SK-N-MC (cell line): ENCODE data around the gene NUAK1.
"Not testable (repeated sequence)": the region's sequence is repeated elsewhere in the genome, so short reads cannot be mapped to it uniquely, and the experiment has no call there.

ENCODE experiments used
- DNase-seq: peaks from one replicate; pipeline ENCODE4 v3.0.0-alpha.2; 2011; ENCODE audit warnings: low read depth, low spot score
- H3K27ac ChIP-seq: fragments of 200-600 bp; sonication (generic); 2 replicates; pipeline ENCODE4 v1.5.1; 2016; ENCODE audit warnings: mixed run types
- H3K36me3 ChIP-seq: fragments of 200-600 bp; sonication (generic); 2 replicates; pipeline ENCODE4 v1.6.1; 2017; ENCODE audit warnings: antibody characterized with exemption, low read length, mixed read lengths; ENCODE audit not compliant: insufficient read depth
- H3K4me3 ChIP-seq: fragments of 200-600 bp; sonication (generic); 2 replicates; pipeline ENCODE4 v1.5.1; 2016
- H3K9ac ChIP-seq: fragments of 200-600 bp; sonication (generic); 2 replicates; pipeline ENCODE4 v1.8.0; 2017; ENCODE audit warnings: mixed run types, mixed read lengths; ENCODE audit not compliant: insufficient read length
- H3K9me3 ChIP-seq: fragments of 200-600 bp; sonication (generic); 2 replicates; pipeline ENCODE4 v1.6.1; 2017; ENCODE audit warnings: low read depth, mild to moderate bottlenecking, antibody characterized with exemption, low read length, moderate library complexity, mixed read lengths
- EZH2 ChIP-seq: fragments of 200-600 bp; sonication (generic); IDR thresholded peaks from one replicate; pipeline ENCODE4 v1.6.1; 2017; ENCODE audit warnings: antibody characterized with exemption
- FOXP2 ChIP-seq: optimal IDR thresholded peaks from 2 replicates; pipeline ENCODE3; 2011; ENCODE audit warnings: mild to moderate bottlenecking, moderate library complexity; ENCODE audit not compliant: insufficient read depth; ENCODE audit errors: extremely low read length, control extremely low read depth
- POLR2AphosphoS5 ChIP-seq: IDR thresholded peaks from 2 replicates; pipeline ENCODE4 v1.6.1; 2012; ENCODE audit warnings: mild to moderate bottlenecking, low read depth, low read length, borderline replicate concordance

NUAK1 gene

DNA sequence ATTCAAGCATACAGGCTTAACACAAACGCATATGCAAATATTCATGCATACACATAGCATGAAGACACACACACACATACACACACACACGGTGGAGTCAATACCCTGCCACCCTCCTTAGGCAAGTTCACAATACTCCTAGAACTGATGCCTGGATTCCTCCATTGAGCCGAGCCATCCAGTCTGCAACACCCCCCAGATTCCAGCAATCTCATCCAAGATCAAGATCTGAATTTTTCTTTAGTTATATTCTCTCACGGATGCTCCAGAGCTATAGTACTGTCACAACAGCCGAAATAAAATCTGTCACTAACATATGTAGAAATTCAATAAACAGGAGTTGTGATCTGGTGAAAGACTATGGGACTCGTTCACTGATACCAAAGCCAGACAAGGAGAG lies 110.8 kb downstream of the NUAK1 start:
- no peak overlapping the region for H3K27ac ChIP-seq
- no peak for DNase-seq
- no peaks in the 10 kb centered on the region for H3K9me3 ChIP-seq
- TF ChIP-seq EZH2 (no peak), POLR2AphosphoS5 (no peak), FOXP2 (no peak)
- no peak overlapping the region for H3K4me3 ChIP-seq
- no peak overlapping the region for H3K9ac ChIP-seq
- no peaks in the 10 kb centered on the region for H3K36me3 ChIP-seq

DNA sequence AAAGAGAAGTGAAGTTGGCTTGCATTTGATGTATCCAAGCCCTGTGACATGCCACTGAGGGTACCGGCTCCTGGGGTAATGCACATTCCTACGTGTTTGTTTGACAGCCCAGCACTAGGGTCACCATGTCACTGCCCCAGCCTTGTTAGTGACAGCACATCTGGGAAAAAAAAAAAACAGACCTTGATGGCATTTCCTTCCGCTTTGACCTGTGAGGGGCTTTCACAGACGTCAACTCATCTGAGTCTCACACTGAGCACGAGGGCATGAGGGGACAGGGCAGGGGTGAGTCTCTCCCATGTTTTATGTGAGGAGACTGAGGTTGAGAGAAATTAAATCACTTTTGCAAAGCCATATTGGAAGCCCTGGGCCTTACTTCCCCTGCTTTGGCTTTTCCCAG lies 111.5 kb downstream of the NUAK1 start:
- TF ChIP-seq FOXP2 (no peak), POLR2AphosphoS5 (no peak), EZH2 (no peak)
- Histone ChIP-seq H3K9me3 (no peaks in the 10 kb centered on the region), H3K36me3 (no peaks in the 10 kb centered on the region), H3K9ac (no peak overlapping the region), H3K27ac (no peak overlapping the region), H3K4me3 (no peak overlapping the region)
- DNase-seq, result no peak

DNA sequence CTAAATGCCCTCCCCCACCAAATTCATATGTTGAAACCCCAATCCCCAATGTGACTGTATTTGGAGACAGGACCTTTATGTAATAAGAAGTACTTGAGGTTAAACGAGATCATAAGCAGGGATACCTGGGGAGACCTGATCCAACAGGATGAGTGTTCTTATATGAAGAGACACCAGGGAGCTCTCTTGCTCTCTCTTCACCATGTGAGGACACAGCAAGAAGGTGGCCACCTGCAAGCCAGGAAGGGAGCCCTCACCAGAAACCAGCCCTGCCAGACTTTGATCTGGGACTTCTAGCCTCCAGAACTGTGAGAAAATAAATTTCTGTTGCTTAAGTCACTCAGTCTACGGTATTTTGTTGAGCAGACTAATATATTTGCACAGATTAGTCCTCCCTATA lies 113.6 kb downstream of the NUAK1 start:
- no peak for TF ChIP-seq EZH2
- no peak for DNase-seq
- no peak overlapping the region for H3K27ac ChIP-seq

DNA sequence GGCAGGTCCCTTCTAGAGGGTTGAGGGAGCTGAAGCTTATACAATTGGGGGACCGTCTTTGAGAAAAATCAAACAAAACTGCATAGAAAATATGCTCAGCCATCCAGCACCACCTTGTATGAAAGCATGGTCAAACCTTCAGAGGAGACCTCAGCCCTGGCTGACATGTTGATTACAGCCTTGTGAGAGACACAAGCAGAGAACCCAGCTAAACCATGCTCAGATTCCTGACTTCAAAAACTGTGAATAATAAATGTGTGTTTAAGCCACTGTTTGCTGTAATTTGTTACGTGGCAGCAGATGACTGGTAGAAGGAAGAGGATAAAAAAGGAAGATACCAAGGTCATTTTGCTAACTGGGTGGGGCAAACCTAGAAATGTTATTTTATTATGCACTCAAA lies 115.7 kb downstream of the NUAK1 start:
- H3K27ac ChIP-seq, result no peak overlapping the region
- no peak for TF ChIP-seq POLR2AphosphoS5
- no peak for TF ChIP-seq FOXP2
- H3K4me3 ChIP-seq, result no peak overlapping the region
- no peaks in the 10 kb centered on the region for H3K36me3 ChIP-seq
- DNase-seq, result no peak
- no peak overlapping the region for H3K9ac ChIP-seq
- H3K9me3 ChIP-seq, result no peaks in the 10 kb centered on the region

More for the DNA sequence above, 113.6 kb downstream of the NUAK1 start:
- H3K9ac ChIP-seq, result no peak overlapping the region
- no peaks in the 10 kb centered on the region for H3K36me3 ChIP-seq
- no peak overlapping the region for H3K4me3 ChIP-seq
- no peaks in the 10 kb centered on the region for H3K9me3 ChIP-seq

DNA sequence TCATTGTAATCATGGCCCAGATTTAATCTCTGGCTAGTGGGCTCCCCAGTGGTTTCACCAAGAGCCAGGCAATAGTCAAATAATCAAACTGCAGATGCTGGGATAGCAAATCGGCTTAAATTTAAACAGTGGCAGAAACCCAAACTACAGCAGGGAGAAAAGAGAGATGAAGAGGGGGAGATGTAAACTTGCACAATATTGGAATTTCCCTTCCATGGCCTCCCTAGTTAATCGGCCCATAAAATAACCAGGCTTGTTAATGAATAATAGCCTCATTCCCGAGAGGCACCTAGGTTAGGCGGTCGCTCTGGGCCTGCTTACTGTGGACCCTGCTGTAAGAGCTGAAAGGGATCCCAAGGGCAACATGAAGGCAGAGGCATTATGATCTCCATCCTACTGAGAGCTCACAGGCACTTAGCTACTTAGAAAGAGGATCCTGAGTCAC lies 116.2 kb downstream of the NUAK1 start:
- no peaks in the 10 kb centered on the region for H3K9me3 ChIP-seq
- H3K4me3 ChIP-seq, result no peak overlapping the region
- no peak overlapping the region for H3K27ac ChIP-seq
- TF ChIP-seq EZH2 (no peak), POLR2AphosphoS5 (no peak), FOXP2 (no peak)
- H3K9ac ChIP-seq, result no peak overlapping the region
- DNase-seq, result no peak
- H3K36me3 ChIP-seq, result no peaks in the 10 kb centered on the region

DNA sequence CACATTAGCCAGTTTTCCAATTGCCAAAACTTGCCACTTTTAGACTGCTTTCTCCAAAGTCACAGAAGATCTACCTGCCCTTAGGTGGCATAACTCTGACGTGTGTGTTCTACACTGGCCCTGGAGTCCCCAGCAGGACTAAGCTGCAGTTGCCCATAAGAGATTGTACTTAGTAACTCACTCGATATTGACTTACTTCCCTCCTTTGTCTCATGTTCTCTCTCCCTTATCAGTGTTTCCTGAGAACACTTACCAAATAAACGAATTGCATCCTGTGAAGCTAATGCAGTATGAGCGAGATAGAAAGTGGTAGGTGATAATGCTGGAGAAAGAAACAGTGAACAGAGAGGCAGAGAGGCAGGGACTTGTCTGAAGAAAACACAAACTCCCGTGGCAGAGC lies 117.2 kb downstream of the NUAK1 start:
- no peak overlapping the region for H3K9ac ChIP-seq
- DNase-seq, result no peak
- H3K4me3 ChIP-seq, result no peak overlapping the region
- no peaks in the 10 kb centered on the region for H3K36me3 ChIP-seq
- H3K9me3 ChIP-seq, result no peaks in the 10 kb centered on the region
- TF ChIP-seq FOXP2, result no peak
- TF ChIP-seq EZH2, result no peak
- TF ChIP-seq POLR2AphosphoS5, result no peak
- no peak overlapping the region for H3K27ac ChIP-seq

DNA sequence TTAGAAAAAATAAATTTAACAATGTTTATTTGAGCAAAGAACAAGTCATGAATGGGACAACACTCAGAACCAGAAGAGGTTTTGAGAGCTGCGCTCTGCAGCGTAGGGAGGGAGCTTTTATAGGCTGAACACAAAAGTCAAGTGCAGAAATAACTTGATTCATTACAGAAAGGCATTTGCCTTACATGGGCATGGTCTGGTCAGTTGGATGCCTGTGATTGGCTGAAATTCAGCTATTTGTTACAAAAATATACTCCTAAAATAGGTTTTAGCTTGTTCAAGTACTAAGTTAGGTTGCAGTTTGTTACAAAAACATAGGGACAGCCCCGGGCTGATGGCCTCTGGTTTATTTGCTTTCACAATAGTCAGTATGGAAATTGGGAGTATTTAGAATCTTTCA lies 118.0 kb downstream of the NUAK1 start:
- Histone ChIP-seq H3K4me3 (no peak overlapping the region), H3K9ac (no peak overlapping the region), H3K9me3 (no peaks in the 10 kb centered on the region), H3K36me3 (no peaks in the 10 kb centered on the region), H3K27ac (no peak overlapping the region)
- no peak for DNase-seq
- TF ChIP-seq POLR2AphosphoS5, result no peak
- no peak for TF ChIP-seq FOXP2
- no peak for TF ChIP-seq EZH2

DNA sequence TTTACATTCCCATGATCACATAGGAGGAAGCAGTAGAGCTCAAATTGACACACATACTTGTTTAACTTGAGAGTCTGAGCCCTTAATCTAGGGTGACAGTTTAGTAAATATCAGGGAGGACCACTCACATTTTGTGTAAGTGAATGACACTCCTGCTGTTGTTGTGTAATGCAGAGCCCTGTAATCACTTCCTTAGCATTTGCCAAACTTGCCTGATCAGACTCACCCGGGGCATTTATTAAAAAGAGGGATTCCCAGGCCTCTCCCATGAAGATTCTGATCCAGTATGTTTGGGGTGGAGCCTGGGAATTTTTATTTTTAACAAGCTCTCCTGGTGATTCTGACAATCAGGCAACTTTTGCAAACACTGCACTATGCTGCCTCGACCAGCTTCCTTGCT lies 119.6 kb downstream of the NUAK1 start:
- no peak overlapping the region for H3K9ac ChIP-seq
- no peak for DNase-seq
- no peak overlapping the region for H3K27ac ChIP-seq
- H3K36me3 ChIP-seq, result no peaks in the 10 kb centered on the region
- no peak for TF ChIP-seq POLR2AphosphoS5
- no peak for TF ChIP-seq FOXP2
- no peak for TF ChIP-seq EZH2
- H3K9me3 ChIP-seq, result no peaks in the 10 kb centered on the region
- H3K4me3 ChIP-seq, result no peak overlapping the region

DNA sequence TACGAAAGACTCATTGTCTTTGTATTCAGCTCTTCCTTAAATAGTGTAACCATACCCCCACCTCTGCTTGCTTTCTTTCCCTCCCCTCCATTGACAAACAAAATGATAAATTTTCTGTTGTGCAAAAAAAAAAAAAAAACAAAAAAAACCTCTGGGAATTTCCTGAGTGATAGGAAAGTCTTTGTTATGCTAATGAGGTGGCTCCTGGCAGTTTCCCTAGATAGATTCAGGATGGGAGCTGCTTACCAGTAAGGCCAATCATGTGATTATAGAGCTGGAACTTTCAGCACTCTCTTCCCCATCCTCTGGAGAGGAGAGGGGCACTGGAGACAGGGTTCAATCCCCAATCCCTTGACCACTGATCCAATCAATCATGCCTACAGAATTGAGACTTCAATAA lies 120.5 kb downstream of the NUAK1 start:
- Histone ChIP-seq H3K36me3 (no peaks in the 10 kb centered on the region), H3K4me3 (no peak overlapping the region), H3K9ac (no peak overlapping the region), H3K27ac (no peak overlapping the region), H3K9me3 (no peaks in the 10 kb centered on the region)
- no peak for TF ChIP-seq POLR2AphosphoS5
- no peak for TF ChIP-seq FOXP2
- no peak for TF ChIP-seq EZH2
- DNase-seq, result peak; percentile 10

DNA sequence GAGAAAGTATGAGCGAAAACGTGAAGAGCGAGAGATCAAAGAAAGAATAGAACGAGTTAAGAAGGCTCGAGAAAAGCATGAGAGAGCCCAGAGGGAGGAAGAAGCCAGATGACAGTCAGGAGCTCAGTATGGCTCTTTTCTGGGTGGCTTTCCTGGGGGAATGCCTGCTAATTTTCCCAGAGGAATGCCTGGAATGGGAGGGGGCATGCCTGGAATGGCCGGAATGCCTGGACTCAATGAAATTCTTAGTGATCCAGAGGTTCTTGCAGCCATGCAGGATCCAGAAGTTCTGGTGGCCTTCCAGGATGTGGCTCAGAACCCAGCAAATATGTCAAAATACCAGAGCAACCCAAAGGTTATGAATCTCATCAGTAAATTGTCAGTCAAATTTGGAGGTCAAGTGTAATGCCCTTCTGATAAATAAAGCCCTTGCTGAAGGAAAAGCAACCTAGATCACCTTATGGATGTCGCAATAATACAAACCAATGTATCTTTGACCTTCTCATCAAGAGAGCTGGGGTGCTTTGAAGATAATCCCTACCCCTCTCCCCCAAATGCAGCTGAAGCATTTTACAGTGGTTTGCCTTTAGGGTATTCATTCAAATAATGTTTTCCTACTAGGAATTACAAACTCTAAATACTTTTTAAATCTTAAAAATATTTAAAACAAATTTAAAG lies 122.0 kb downstream of the NUAK1 start:
- H3K36me3 ChIP-seq, H3K9ac ChIP-seq, H3K4me3 ChIP-seq, DNase-seq, H3K9me3 ChIP-seq, H3K27ac ChIP-seq: not testable (repeated sequence)
